IMR-90 (cell line): Measurements from ENCODE around the gene NELFE. TPM values are rescaled to one million over a fixed set of nuclear protein-coding genes. Genes with fewer than 3 reads are reported as not detected.

Experiments used
- ATAC-seq: fragments of 200-7000 bp; cut with Tn5 transposase; 2 replicates; pipeline ENCODE4 v1.9.1; 2020; ENCODE audit warnings: low read depth, mild to moderate bottlenecking, moderate library complexity
- BruUV-seq: library from RNA; stranded (reverse); fragments of 400-500 nt; replicated peaks from 2 replicates; lab custom pipeline; 2021; lab: Mats Ljungman, UMichigan
- CTCF ChIA-PET: fragments of 300-600 bp; formaldehyde crosslinking; extraction: SDS; loops from one replicate; lab custom pipeline; 2021; ENCODE audit warnings: antibody characterized with exemption; lab: Yijun Ruan, JAX
- POLR2A ChIA-PET: fragments of 300-600 bp; sonication (Branson Sonifier 250); formaldehyde crosslinking; loops from one replicate; lab custom pipeline; 2022; ENCODE audit warnings: antibody characterized with exemption; ENCODE audit not compliant: unreplicated experiment; lab: Charles Lee
- DNase-seq: peaks from one replicate; pipeline ENCODE4 v3.0.0; 2013
- H2AFZ ChIP-seq: replicated peaks from 2 replicates; pipeline ENCODE3; 2013; ENCODE audit warnings: low read length, mild to moderate bottlenecking; ENCODE audit not compliant: poor library complexity
- H2AK5ac ChIP-seq: 2 replicates; pipeline ENCODE4 v1.6.1; 2013; ENCODE audit warnings: low read depth, low read length, inconsistent platforms
- H2AK9ac ChIP-seq: replicated peaks from 2 replicates; pipeline ENCODE3; 2013; ENCODE audit warnings: mild to moderate bottlenecking, low read depth, low read length, moderate library complexity; ENCODE audit not compliant: poor library complexity
- H2BK120ac ChIP-seq: 2 replicates; pipeline ENCODE4 v1.6.1; 2013; ENCODE audit warnings: low read depth, low read length, inconsistent platforms
- H2BK15ac ChIP-seq: 3 replicates; pipeline ENCODE4 v1.6.1; 2013; ENCODE audit warnings: low read depth, low read length, inconsistent platforms
- H2BK20ac ChIP-seq: 2 replicates; pipeline ENCODE4 v1.6.1; 2013; ENCODE audit warnings: low read depth, mild to moderate bottlenecking, inconsistent platforms, low read length, moderate library complexity
- H2BK5ac ChIP-seq: 2 replicates; pipeline ENCODE4 v1.6.1; 2013; ENCODE audit warnings: mild to moderate bottlenecking, low read depth, low read length, inconsistent platforms; ENCODE audit not compliant: poor library complexity, severe bottlenecking
- H3K14ac ChIP-seq: replicated peaks from 2 replicates; pipeline ENCODE4 v1.6.1; 2013; ENCODE audit warnings: low read depth, low read length, inconsistent platforms
- H3K18ac ChIP-seq: 2 replicates; pipeline ENCODE4 v1.6.1; 2013; ENCODE audit warnings: low read depth, low read length, control low read depth
- H3K23ac ChIP-seq: 2 replicates; pipeline ENCODE4 v1.6.1; 2013; ENCODE audit warnings: low read depth, low read length, inconsistent platforms
- H3K27ac ChIP-seq: 2 replicates; pipeline ENCODE4 v1.5.1; 2013; ENCODE audit warnings: mild to moderate bottlenecking, control low read depth, low read length; ENCODE audit not compliant: insufficient read depth
- H3K27me3 ChIP-seq: 2 replicates; pipeline ENCODE4 v1.6.1; 2013; ENCODE audit warnings: low read length; ENCODE audit not compliant: control insufficient read depth, insufficient read depth
- H3K36me3 ChIP-seq: 2 replicates; pipeline ENCODE4 v1.6.1; 2013; ENCODE audit warnings: low read length, mixed read lengths; ENCODE audit not compliant: control insufficient read depth, insufficient read depth
- H3K4ac ChIP-seq: 2 replicates; pipeline ENCODE4 v1.6.1; 2013; ENCODE audit warnings: low read depth, low read length, inconsistent platforms
- H3K4me1 ChIP-seq: 2 replicates; pipeline ENCODE4 v1.6.1; 2013; ENCODE audit warnings: low read length, mixed read lengths; ENCODE audit not compliant: control insufficient read depth, insufficient read depth
- H3K4me2 ChIP-seq: 2 replicates; pipeline ENCODE4 v1.6.1; 2013; ENCODE audit warnings: low read depth, mild to moderate bottlenecking, control low read depth, low read length, moderate library complexity
- H3K4me3 ChIP-seq: 2 replicates; pipeline ENCODE4 v1.5.1; 2013; ENCODE audit warnings: low read depth, mild to moderate bottlenecking, control low read depth, low read length, moderate library complexity; ENCODE audit not compliant: insufficient read depth
- H3K56ac ChIP-seq: 2 replicates; pipeline ENCODE4 v1.6.1; 2013; ENCODE audit warnings: low read length, inconsistent platforms; ENCODE audit not compliant: insufficient read depth; ENCODE audit errors: extremely low read depth
- H3K79me1 ChIP-seq, 2 experiments: 2 replicates each; pipeline ENCODE4 v1.6.1; 2013; ENCODE audit warnings: low read length in 2 of 2, inconsistent platforms in 1 of 2, low read depth in 1 of 2
- H3K9ac ChIP-seq: 2 replicates; pipeline ENCODE4 v1.6.1; 2013; ENCODE audit warnings: low read depth, low read length, control low read depth
- H3K9me1 ChIP-seq: 2 replicates; pipeline ENCODE4 v1.6.1; 2013; ENCODE audit warnings: low read length, inconsistent platforms; ENCODE audit not compliant: insufficient read depth
- H3K9me3 ChIP-seq: 2 replicates; pipeline ENCODE4 v1.6.1; 2013; ENCODE audit warnings: low read length; ENCODE audit not compliant: control insufficient read depth, insufficient read depth
- H4K20me1 ChIP-seq: 2 replicates; pipeline ENCODE4 v1.6.1; 2013; ENCODE audit warnings: low read length, inconsistent platforms; ENCODE audit not compliant: insufficient read depth
- H4K5ac ChIP-seq: 2 replicates; pipeline ENCODE4 v1.6.1; 2013; ENCODE audit warnings: mild to moderate bottlenecking, low read depth, low read length, control low read depth
- H4K8ac ChIP-seq, 2 experiments: 2 replicates each; pipeline ENCODE4 v1.6.1; 2013; ENCODE audit warnings: low read depth in 2 of 2, low read length in 2 of 2, control low read depth in 1 of 2, inconsistent platforms in 1 of 2
- H4K91ac ChIP-seq: 2 replicates; pipeline ENCODE4 v1.6.1; 2013; ENCODE audit warnings: low read depth, low read length, inconsistent platforms; ENCODE audit not compliant: insufficient read depth
- CEBPB ChIP-seq: IDR thresholded peaks from 2 replicates; pipeline ENCODE4 v1.6.1; 2012; ENCODE audit warnings: low read depth, low read length, improper control_type of control experiment
- CHD1 ChIP-seq: IDR thresholded peaks from 2 replicates; pipeline ENCODE4 v1.6.1; 2012; ENCODE audit warnings: low read depth, low read length, improper control_type of control experiment
- FOS ChIP-seq: fragments of 150-350 bp; IDR thresholded peaks from 2 replicates; pipeline ENCODE4 v1.6.1; 2016; ENCODE audit warnings: low read depth, low read length
- MAZ ChIP-seq: IDR thresholded peaks from 2 replicates; pipeline ENCODE4 v1.6.1; 2012; ENCODE audit warnings: low read depth, mild to moderate bottlenecking, low read length, improper control_type of control experiment, moderate library complexity, borderline replicate concordance
- MXI1 ChIP-seq: IDR thresholded peaks from 2 replicates; pipeline ENCODE4 v1.6.1; 2012; ENCODE audit warnings: low read depth, mild to moderate bottlenecking, low read length, moderate library complexity, borderline replicate concordance
- NFE2L2 ChIP-seq: fragments of 150-350 bp; IDR thresholded peaks from 2 replicates; pipeline ENCODE4 v1.6.1; 2016; ENCODE audit warnings: low read depth, mild to moderate bottlenecking, low read length
- RCOR1 ChIP-seq: IDR thresholded peaks from 2 replicates; pipeline ENCODE4 v1.6.1; 2012; ENCODE audit warnings: mild to moderate bottlenecking, low read length, improper control_type of control experiment; ENCODE audit not compliant: insufficient replicate concordance
- RFX5 ChIP-seq: IDR thresholded peaks from 2 replicates; pipeline ENCODE4 v1.8.0; 2012; ENCODE audit warnings: low read depth, mild to moderate bottlenecking, low read length, moderate library complexity
- SMC3 ChIP-seq: fragments of 150-350 bp; IDR thresholded peaks from 2 replicates; pipeline ENCODE4 v1.6.1; 2016; ENCODE audit warnings: low read depth, mild to moderate bottlenecking, antibody characterized with exemption, low read length, moderate library complexity
- WGBS, 2 experiments: methylation state at CpG; one replicate each; pipeline versions ENCODE4 v1.1.5 to v1.1.7; 2013; ENCODE audit warnings: missing lambda C conversion rate in 2 of 2; ENCODE audit not compliant: insufficient read length in 1 of 2; ENCODE audit errors: extremely low coverage in 2 of 2; 5-methylcytosine and 5-hydroxymethylcytosine counted together
- dilution Hi-C: fragments of 300-500 bp; cut with HindIII; formaldehyde crosslinking; loops from one replicate; pipeline ENCODE4 v1.14.3; 2018; ENCODE audit warnings: low sequenced_read_pairs; ENCODE audit not compliant: unreplicated experiment
- in situ Hi-C: fragments of 300-500 bp; cut with MboI; formaldehyde crosslinking; loops from 3 replicates; pipeline ENCODE4 v1.14.3; 2019; ENCODE audit warnings: low sequenced_read_pairs, inconsistent platforms, mixed read lengths
- intact Hi-C: fragments of 100-400 bp; cut with micrococcal nuclease; formaldehyde crosslinking; loops from 2 replicates; pipeline ENCODE4 v1.10.0; 2022
- polyA plus RNA-seq, 3 experiments: library from polyadenylated mRNA; depleted of rRNA; stranded (reverse); fragments of >200 nt; gene quantifications; 2 replicates each; pipeline ENCODE4 v1.2.3, GENCODE V29; 2012; ENCODE audit warnings: low replicate concordance in 1 of 3
- total RNA-seq: library from RNA; depleted of rRNA; stranded (reverse); fragments of >200 nt; gene quantifications from 2 replicates; pipeline ENCODE4 v1.2.3, GENCODE V29; 2012
- TF ChIP-seq, protein P1 (sequence below): conservative IDR thresholded peaks from 2 replicates; pipeline ENCODE4 v1.5.1; 2012; ENCODE audit warnings: mild to moderate bottlenecking, low read depth, low read length, improper control_type of control experiment

The NELFE gene
- total and polyA plus RNA-seq, 2 of the 4 experiments (the other 2 are of a cell fraction): 63.6 to 76.0 TPM

DNA sequence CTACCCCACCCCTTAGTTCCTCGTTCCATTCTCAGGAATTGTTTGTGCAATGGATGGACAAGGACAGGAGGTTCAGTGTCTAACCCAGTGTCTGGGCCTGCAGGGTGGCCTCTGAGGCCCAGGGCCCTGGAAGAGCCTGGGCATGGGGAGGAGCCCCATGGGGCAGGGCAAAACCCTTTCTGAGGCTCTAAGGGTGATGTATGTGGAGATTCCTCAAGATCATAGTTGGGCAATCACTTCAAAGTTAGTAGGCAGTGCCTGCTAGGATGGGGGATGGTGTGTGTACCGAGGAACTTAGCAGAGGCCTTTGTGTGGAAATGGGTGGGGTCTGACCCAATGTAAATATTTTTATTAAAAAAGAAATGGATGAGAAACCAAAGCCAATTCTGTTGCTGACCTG lies 38.0 kb downstream of the NELFE start:
- H3K18ac ChIP-seq: no peak overlapping the region; the same call in 1 of the 2 replicates
- no peak overlapping the region; the same call in 1 of the 2 replicates for H4K5ac ChIP-seq
- no peak overlapping the region for H2BK5ac ChIP-seq
- ATAC-seq (peak; percentile 60; the same call in 1 of the 2 replicates), DNase-seq (no peak)
- H4K8ac ChIP-seq: no peak overlapping the region
- H4K20me1 ChIP-seq: no peaks in the 10 kb centered on the region
- no peaks in the 10 kb centered on the region for H3K9me1 ChIP-seq
- intact Hi-C loops (no loop called here), in situ Hi-C loops (no loop called here), dilution Hi-C loops (no loop called here)
- H3K79me1 ChIP-seq: no peaks in the 10 kb centered on the region
- no peak overlapping the region for H2AK5ac ChIP-seq
- H3K9me3 ChIP-seq: no peaks in the 10 kb centered on the region
- H3K4me3 ChIP-seq: no peak overlapping the region
- no peak overlapping the region for H3K14ac ChIP-seq
- no peak overlapping the region; the same call in 2 of the 3 replicates for H2BK15ac ChIP-seq
- H3K9ac ChIP-seq: no peak overlapping the region
- no peak overlapping the region for H2AFZ ChIP-seq
- H3K4me2 ChIP-seq: no peak overlapping the region
- H3K27me3 ChIP-seq: 0 out of 2 replicates have a peak, but pooled peaks cover 2% of the 10 kb centered on the region
- CTCF ChIA-PET: no interaction called here
- H4K91ac ChIP-seq: no peak overlapping the region
- H2AK9ac ChIP-seq: no peak overlapping the region
- POLR2A ChIA-PET: no interaction called here
- BruUV-seq: no TSS peak
- H3K36me3 ChIP-seq: no peaks in the 10 kb centered on the region
- no peak overlapping the region for H2BK20ac ChIP-seq
- H3K4me1 ChIP-seq: peaks cover 5% of the 10 kb centered on the region; the same call in 1 of the 2 replicates
- 17% methylated on average over 1 of the region's 2 CpGs; no CpG with 5 or more reads in 1 of the 2 experiments for WGBS, 2 experiments
- H2BK120ac ChIP-seq: no peak overlapping the region
- no peak overlapping the region for H3K27ac ChIP-seq
- no peak overlapping the region; the same call in 1 of the 2 replicates for H3K4ac ChIP-seq
- H3K56ac ChIP-seq: no peak overlapping the region
- no peak for TF ChIP-seq RFX5
- no peak for TF ChIP-seq CHD1
- no peak for TF ChIP-seq MAZ
- no peak for TF ChIP-seq FOS
- no peak for TF ChIP-seq MXI1
- no peak for TF ChIP-seq SMC3
- TF ChIP-seq CEBPB: no peak
- no peak for TF ChIP-seq NFE2L2
- TF ChIP-seq, protein P1, sequence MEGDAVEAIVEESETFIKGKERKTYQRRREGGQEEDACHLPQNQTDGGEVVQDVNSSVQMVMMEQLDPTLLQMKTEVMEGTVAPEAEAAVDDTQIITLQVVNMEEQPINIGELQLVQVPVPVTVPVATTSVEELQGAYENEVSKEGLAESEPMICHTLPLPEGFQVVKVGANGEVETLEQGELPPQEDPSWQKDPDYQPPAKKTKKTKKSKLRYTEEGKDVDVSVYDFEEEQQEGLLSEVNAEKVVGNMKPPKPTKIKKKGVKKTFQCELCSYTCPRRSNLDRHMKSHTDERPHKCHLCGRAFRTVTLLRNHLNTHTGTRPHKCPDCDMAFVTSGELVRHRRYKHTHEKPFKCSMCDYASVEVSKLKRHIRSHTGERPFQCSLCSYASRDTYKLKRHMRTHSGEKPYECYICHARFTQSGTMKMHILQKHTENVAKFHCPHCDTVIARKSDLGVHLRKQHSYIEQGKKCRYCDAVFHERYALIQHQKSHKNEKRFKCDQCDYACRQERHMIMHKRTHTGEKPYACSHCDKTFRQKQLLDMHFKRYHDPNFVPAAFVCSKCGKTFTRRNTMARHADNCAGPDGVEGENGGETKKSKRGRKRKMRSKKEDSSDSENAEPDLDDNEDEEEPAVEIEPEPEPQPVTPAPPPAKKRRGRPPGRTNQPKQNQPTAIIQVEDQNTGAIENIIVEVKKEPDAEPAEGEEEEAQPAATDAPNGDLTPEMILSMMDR: no peak
- no peak for TF ChIP-seq RCOR1
- no peak overlapping the region for H3K23ac ChIP-seq
